Immature natural killer cell (primary cell): ENCODE data around the gene TPPP3. TPM values are rescaled to one million over a fixed set of nuclear protein-coding genes. Genes with fewer than 3 reads are reported as not detected.

Experiments
- DNase-seq, 3 donors: peaks; one replicate each; pipeline ENCODE4 v3.0.0; 2022; ENCODE audit warnings: mixed read lengths in 1 of 3
- H3K27ac Mint-ChIP-seq, 6 donors: one replicate each; pipeline ENCODE4 v1.8.0; 2020; ENCODE audit warnings: mixed read lengths in 6 of 6, mild to moderate bottlenecking in 5 of 6, inconsistent platforms in 4 of 6, moderate library complexity in 3 of 6
- H3K27me3 Mint-ChIP-seq, 3 donors: one replicate each; pipeline ENCODE4 v1.8.0; 2020 to 2021; ENCODE audit warnings: low read depth in 3 of 3, mild to moderate bottlenecking in 3 of 3, mixed read lengths in 3 of 3, moderate library complexity in 3 of 3, inconsistent platforms in 1 of 3
- H3K36me3 Mint-ChIP-seq, 3 donors: one replicate each; pipeline ENCODE4 v1.8.0; 2020; ENCODE audit warnings: mixed read lengths in 3 of 3, inconsistent platforms in 2 of 3, mild to moderate bottlenecking in 2 of 3
- H3K4me1 Mint-ChIP-seq, 2 donors: one replicate each; pipeline ENCODE4 v1.8.0; 2020; ENCODE audit warnings: inconsistent platforms in 2 of 2, mild to moderate bottlenecking in 2 of 2, mixed read lengths in 2 of 2, moderate library complexity in 1 of 2
- H3K4me3 Mint-ChIP-seq, 5 donors: one replicate each; pipeline ENCODE4 v1.8.0; 2020; ENCODE audit warnings: mild to moderate bottlenecking in 5 of 5, mixed read lengths in 5 of 5, inconsistent platforms in 3 of 5, moderate library complexity in 3 of 5
- H3K9me3 Mint-ChIP-seq, 6 donors: one replicate each; pipeline ENCODE4 v1.8.0; 2020; ENCODE audit warnings: mild to moderate bottlenecking in 6 of 6, mixed read lengths in 6 of 6, inconsistent platforms in 4 of 6, moderate library complexity in 3 of 6
- polyA plus RNA-seq, 3 donors: library from polyadenylated mRNA; unstranded; fragments of 300-500 nt; fragmentation: Illumina TruSeq; gene quantifications; one replicate each; pipeline ENCODE4 v1.2.3, GENCODE V29; 2021

The TPPP3 gene
- polyA plus RNA-seq, 3 donors from 2014 or later: 0.22 to 0.78 TPM; not detected in 1

- H3K27me3 Mint-ChIP-seq: no peaks in the 10 kb centered on the region
- H3K36me3 Mint-ChIP-seq: no peaks in the 10 kb centered on the region
- no peak overlapping the region for H3K27ac Mint-ChIP-seq
- no peaks in the 10 kb centered on the region for H3K4me1 Mint-ChIP-seq
- H3K4me3 Mint-ChIP-seq: no peak overlapping the region
- no peaks in the 10 kb centered on the region for H3K9me3 Mint-ChIP-seq
- peak in 2 of 3 donors; percentile 7 to 8 for DNase-seq
Measured at GRCh38 chr16:67349172-67349571, 44.1 kb downstream of the TPPP3 start.

GRCh38 chr16:67346341-67346740 lies 47.0 kb downstream of the TPPP3 start:
- Mint-ChIP-seq H3K4me1 (no peaks in the 10 kb centered on the region), H3K36me3 (no peaks in the 10 kb centered on the region), H3K9me3 (no peaks in the 10 kb centered on the region), H3K27me3 (no peaks in the 10 kb centered on the region), H3K4me3 (no peak overlapping the region), H3K27ac (no peak overlapping the region)
- no peak for DNase-seq

- Mint-ChIP-seq H3K27ac (no peak overlapping the region), H3K9me3 (no peaks in the 10 kb centered on the region), H3K27me3 (no peaks in the 10 kb centered on the region), H3K36me3 (no peaks in the 10 kb centered on the region), H3K4me3 (peak overlapping the region in 1 of 5 donors; percentile 40), H3K4me1 (no peaks in the 10 kb centered on the region)
- DNase-seq: no peak
Measured at GRCh38 chr16:67345401-67345800, 47.9 kb downstream of the TPPP3 start.

GRCh38 chr16:67342616-67343015 lies 50.7 kb downstream of the TPPP3 start:
- DNase-seq: no peak
- no peaks in the 10 kb centered on the region for H3K9me3 Mint-ChIP-seq
- no peaks in the 10 kb centered on the region for H3K4me1 Mint-ChIP-seq
- no peak overlapping the region for H3K4me3 Mint-ChIP-seq
- H3K36me3 Mint-ChIP-seq: no peaks in the 10 kb centered on the region
- H3K27me3 Mint-ChIP-seq: peaks cover 0 to 5% (median 0%) of the 10 kb centered on the region in 3 donors
- peak overlapping the region in 1 of 6 donors; percentile 7 for H3K27ac Mint-ChIP-seq

GRCh38 chr16:67341250-67341649 lies 52.0 kb downstream of the TPPP3 start:
- Mint-ChIP-seq H3K9me3 (no peaks in the 10 kb centered on the region), H3K4me3 (no peak overlapping the region), H3K4me1 (no peaks in the 10 kb centered on the region), H3K27ac (no peak overlapping the region), H3K36me3 (no peaks in the 10 kb centered on the region), H3K27me3 (peaks cover 0 to 5% (median 0%) of the 10 kb centered on the region in 3 donors)
- no peak for DNase-seq

Other genes starting within 250 kb of the TPPP3 start
- under 1 TPM in 2 of 3 donors, not detected in 1; 0.13 to 0.18 TPM for gene B3GNT9, start 242.5 kb downstream of the TPPP3 start, polyA plus RNA-seq
- 10 to 100 TPM; 44.9 to 53.7 (median 49.4) TPM for gene TRADD, start 233.6 kb downstream of the TPPP3 start, polyA plus RNA-seq
- gene FBXL8, start 233.5 kb downstream of the TPPP3 start, polyA plus RNA-seq: 1 to 10 TPM; 3.8 to 7.4 (median 5.7) TPM
- gene HSF4, start 228.8 kb downstream of the TPPP3 start, polyA plus RNA-seq: not detected
- gene NOL3, start 223.0 kb downstream of the TPPP3 start, polyA plus RNA-seq: under 1 TPM in 2 of 3 donors, not detected in 1; 0.18 to 0.47 TPM
- under 1 TPM in 1 of 3 donors, not detected in 2; 1.00 TPM for gene MATCAP1, start 209.5 kb downstream of the TPPP3 start, polyA plus RNA-seq
- not detected for gene EXOC3L1, start 203.4 kb downstream of the TPPP3 start, polyA plus RNA-seq
- 10 to 100 TPM; 42.7 to 85.3 (median 76.0) TPM for gene E2F4, start 201.3 kb downstream of the TPPP3 start, polyA plus RNA-seq
- not detected for gene ELMO3, start 194.4 kb downstream of the TPPP3 start, polyA plus RNA-seq
- gene TMEM208, start 166.4 kb downstream of the TPPP3 start, polyA plus RNA-seq: 100 to 1,000 TPM; 104 to 154 (median 107) TPM
- gene FHOD1, start 146.0 kb downstream of the TPPP3 start, polyA plus RNA-seq: 1 to 10 TPM; 3.5 to 8.2 (median 4.8) TPM
- gene SLC9A5, start 144.5 kb downstream of the TPPP3 start, polyA plus RNA-seq: under 1 TPM in 1 of 3 donors, not detected in 2; 0.46 TPM
- gene PLEKHG4, start 114.0 kb downstream of the TPPP3 start, polyA plus RNA-seq: 1 to 10 TPM; 3.7 to 8.1 (median 5.3) TPM
- gene KCTD19, start 66.8 kb downstream of the TPPP3 start, polyA plus RNA-seq: not detected
- gene LRRC36, start 66.7 kb downstream of the TPPP3 start, polyA plus RNA-seq: not detected
- under 1 TPM in 2 of 3 donors, not detected in 1; 0.64 to 0.71 TPM for gene ZDHHC1, start 23.0 kb upstream of the TPPP3 start, polyA plus RNA-seq
- gene HSD11B2, start 37.6 kb upstream of the TPPP3 start, polyA plus RNA-seq: not detected
- 100 to 1,000 TPM; 192 to 330 (median 205) TPM for gene ATP6V0D1, start 87.7 kb upstream of the TPPP3 start, polyA plus RNA-seq
- not detected for gene AGRP, start 90.0 kb upstream of the TPPP3 start, polyA plus RNA-seq
- 1 to 10 TPM; 2.0 to 7.5 (median 3.3) TPM for gene RIPOR1, start 135.3 kb upstream of the TPPP3 start, polyA plus RNA-seq
- 10 to 100 TPM; 24.8 to 60.4 (median 28.4) TPM for gene CTCF, start 169.0 kb upstream of the TPPP3 start, polyA plus RNA-seq